Measurements from ENCODE around the gene MIPOL1. TPM values are rescaled to one million over a fixed set of nuclear protein-coding genes. Genes with fewer than 3 reads are reported as not detected.

The MIPOL1 gene
- total RNA-seq, 2 donors from 2014 or later, result 8.6 to 27.0 TPM

DNA sequence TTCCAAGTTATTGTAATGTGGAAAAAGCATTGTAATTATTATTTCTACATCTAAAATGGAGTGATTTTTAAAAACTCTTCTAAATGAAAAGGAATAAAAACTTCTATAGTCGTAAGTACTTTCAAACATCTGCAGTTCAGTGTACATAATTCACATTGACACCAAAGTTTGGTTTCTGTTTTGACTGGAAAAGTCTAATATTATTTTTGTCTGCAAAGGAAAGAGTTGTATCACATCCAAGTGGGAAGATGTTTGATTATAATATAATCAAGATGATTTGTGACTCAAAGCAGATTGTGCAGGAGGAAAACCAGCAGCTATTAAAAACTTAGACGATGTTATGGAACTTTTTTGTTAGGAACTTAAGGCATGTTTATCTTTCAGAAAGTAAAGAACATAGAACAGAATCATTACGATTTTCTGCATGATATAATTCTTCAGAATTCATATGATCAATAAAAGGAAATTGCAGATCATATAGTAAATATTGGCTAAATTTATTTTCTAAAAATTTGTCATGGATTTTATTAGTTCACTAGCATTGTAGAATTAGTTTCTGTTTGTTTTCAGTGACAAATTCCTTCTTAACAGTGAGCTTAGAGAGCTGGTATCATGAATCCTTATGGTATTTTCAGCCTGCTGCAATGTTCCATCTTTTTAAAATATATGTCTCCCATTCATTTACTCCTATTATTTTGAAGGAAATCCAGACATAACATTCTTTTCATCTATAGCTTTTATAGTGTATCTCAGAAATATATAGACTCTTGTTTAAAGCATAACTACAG lies 145.8 kb downstream of the MIPOL1 start:
- H3K4me3 ChIP-seq, result no peak overlapping the region
- no peaks in the 10 kb centered on the region for H3K9me3 ChIP-seq
- WGBS, 2 donors, result 43 to 51% methylated on average over 3 of the region's 3 CpGs
- H3K36me3 ChIP-seq (replicated peaks in 1 of 2; ENCODE audit: insufficient read depth in 1 of 2, low read depth in 2 of 2), result no peaks in the 10 kb centered on the region
- H3K27ac ChIP-seq, result no peak overlapping the region
- H3K4me1 ChIP-seq, result no peaks in the 10 kb centered on the region
- TF ChIP-seq, protein P1, sequence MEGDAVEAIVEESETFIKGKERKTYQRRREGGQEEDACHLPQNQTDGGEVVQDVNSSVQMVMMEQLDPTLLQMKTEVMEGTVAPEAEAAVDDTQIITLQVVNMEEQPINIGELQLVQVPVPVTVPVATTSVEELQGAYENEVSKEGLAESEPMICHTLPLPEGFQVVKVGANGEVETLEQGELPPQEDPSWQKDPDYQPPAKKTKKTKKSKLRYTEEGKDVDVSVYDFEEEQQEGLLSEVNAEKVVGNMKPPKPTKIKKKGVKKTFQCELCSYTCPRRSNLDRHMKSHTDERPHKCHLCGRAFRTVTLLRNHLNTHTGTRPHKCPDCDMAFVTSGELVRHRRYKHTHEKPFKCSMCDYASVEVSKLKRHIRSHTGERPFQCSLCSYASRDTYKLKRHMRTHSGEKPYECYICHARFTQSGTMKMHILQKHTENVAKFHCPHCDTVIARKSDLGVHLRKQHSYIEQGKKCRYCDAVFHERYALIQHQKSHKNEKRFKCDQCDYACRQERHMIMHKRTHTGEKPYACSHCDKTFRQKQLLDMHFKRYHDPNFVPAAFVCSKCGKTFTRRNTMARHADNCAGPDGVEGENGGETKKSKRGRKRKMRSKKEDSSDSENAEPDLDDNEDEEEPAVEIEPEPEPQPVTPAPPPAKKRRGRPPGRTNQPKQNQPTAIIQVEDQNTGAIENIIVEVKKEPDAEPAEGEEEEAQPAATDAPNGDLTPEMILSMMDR (IDR thresholded peaks at IDR 0.05), result no peak
- TF ChIP-seq POLR2A (IDR thresholded peaks at IDR 0.05), result no peak
- no peaks in the 10 kb centered on the region for H3K27me3 ChIP-seq
- ATAC-seq (no peak), DNase-seq (no peak)
- intact Hi-C loops (cut with DNase I), result no loop called here

DNA sequence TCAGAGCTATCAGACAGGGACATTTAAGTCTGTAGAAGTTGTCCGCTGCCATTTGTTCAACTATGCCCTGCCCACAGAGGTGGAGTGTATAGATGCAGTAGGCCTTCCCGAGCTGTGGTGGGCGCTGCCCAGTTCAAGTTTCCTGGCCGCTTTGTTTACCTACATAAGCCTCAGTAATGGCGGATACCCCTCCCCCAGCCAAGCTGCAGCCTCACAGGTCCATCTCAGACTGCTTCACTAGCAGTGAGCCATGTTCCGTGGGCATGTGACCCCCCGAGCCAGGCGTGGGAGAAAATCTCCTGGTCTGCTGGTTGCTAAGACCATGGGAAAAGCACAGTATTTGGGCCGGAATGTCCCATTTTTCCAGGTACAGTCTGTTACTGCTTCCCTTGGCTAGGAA lies 165.9 kb downstream of the MIPOL1 start:
- Histone ChIP-seq H3K36me3 (replicated peaks in 1 of 2; ENCODE audit: insufficient read depth in 1 of 2, low read depth in 2 of 2) (no peaks in the 10 kb centered on the region), H3K4me1 (no peaks in the 10 kb centered on the region), H3K4me3 (no peak overlapping the region), H3K27me3 (no peaks in the 10 kb centered on the region), H3K27ac (no peak overlapping the region), H3K9me3 (no peaks in the 10 kb centered on the region)
- TF ChIP-seq, protein P1 (IDR thresholded peaks at IDR 0.05), result no peak
- TF ChIP-seq POLR2A (IDR thresholded peaks at IDR 0.05), result no peak
- intact Hi-C loops (cut with DNase I), result no loop called here
- DNase-seq (no peak), ATAC-seq (no peak)
- WGBS, 2 donors, result 87 to 89% methylated on average over 5 to 9 of the region's 9 CpGs

DNA sequence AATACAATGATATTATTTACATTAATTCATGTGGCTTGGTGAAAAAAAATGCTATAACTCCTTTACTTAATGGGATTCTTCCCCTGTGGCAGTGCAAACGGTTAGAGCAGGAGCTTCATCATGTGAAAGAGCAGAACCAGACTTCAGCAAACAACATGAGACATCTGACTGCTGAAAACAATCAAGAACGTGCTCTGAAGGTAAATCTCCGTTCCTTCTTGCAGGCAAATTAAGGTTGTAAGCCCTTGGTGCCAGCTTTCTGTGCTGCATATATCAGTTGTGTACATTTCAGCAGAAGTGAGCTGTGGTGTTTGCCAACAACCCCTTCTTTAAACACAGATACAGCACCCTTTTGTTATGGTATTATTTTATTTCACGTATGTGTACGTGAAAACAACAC lies 171.7 kb downstream of the MIPOL1 start:
- no peaks in the 10 kb centered on the region for H3K27me3 ChIP-seq
- no peaks in the 10 kb centered on the region for H3K4me1 ChIP-seq
- DNase-seq (no peak), ATAC-seq (no peak)
- TF ChIP-seq, protein P1 (IDR thresholded peaks at IDR 0.05), result no peak
- no peak for TF ChIP-seq POLR2A (IDR thresholded peaks at IDR 0.05)
- intact Hi-C loops (cut with DNase I), result no loop called here
- H3K4me3 ChIP-seq, result no peak overlapping the region
- no peak overlapping the region for H3K27ac ChIP-seq
- no peaks in the 10 kb centered on the region for H3K9me3 ChIP-seq
- WGBS, 2 donors, result 29 to 39% methylated on average over 5 of the region's 5 CpGs
- no peaks in the 10 kb centered on the region for H3K36me3 ChIP-seq (replicated peaks in 1 of 2; ENCODE audit: insufficient read depth in 1 of 2, low read depth in 2 of 2)

DNA sequence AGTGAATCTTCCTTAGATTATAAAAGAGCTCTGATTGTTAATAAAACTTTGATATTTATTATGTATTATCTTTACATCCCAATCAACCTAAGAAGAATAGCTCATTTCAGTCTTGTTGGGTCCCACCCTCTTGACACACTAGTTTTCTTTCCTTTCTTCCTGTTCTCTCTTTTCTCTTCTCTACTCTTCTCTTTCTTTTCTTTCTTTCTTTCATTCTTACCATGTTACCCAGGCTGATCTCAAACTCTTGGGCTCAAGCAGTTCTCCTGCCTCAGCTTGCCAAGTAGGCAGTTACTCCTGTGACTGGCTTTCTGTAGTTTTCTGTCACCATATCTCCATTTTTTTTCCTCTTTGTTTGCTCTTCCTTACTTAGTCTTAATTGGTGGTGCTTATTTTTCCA lies 177.8 kb downstream of the MIPOL1 start:
- Histone ChIP-seq H3K36me3 (replicated peaks in 1 of 2; ENCODE audit: insufficient read depth in 1 of 2, low read depth in 2 of 2) (no peaks in the 10 kb centered on the region), H3K4me1 (no peaks in the 10 kb centered on the region), H3K27me3 (no peaks in the 10 kb centered on the region), H3K27ac (no peak overlapping the region), H3K4me3 (no peak overlapping the region), H3K9me3 (no peaks in the 10 kb centered on the region)
- intact Hi-C loops (cut with DNase I), result no loop called here
- ATAC-seq, result no peak
- no peak for DNase-seq
- no peak for TF ChIP-seq POLR2A (IDR thresholded peaks at IDR 0.05)
- TF ChIP-seq, protein P1 (IDR thresholded peaks at IDR 0.05), result no peak
